Chondrocyte (in vitro differentiated cells): ENCODE results near the gene DRD4. TPM values are rescaled to one million over a fixed set of nuclear protein-coding genes. Genes with fewer than 3 reads are reported as not detected.
A peak's percentile ranks its signal among the peaks of the same experiment; 100 is the strongest.

ENCODE experiments used
- DNase-seq: peaks from one replicate; pipeline ENCODE4 v3.0.0; 2021; ENCODE audit warnings: mixed read lengths, low spot score
- H3K27ac Mint-ChIP-seq: one replicate; pipeline ENCODE4 v1.8.0; 2021; ENCODE audit warnings: mild to moderate bottlenecking, moderate library complexity, mixed read lengths; ENCODE audit not compliant: unreplicated experiment
- H3K27me3 Mint-ChIP-seq: 2 replicates; pipeline ENCODE4 v1.8.0; 2021; ENCODE audit warnings: low read depth, mixed read lengths
- H3K36me3 Mint-ChIP-seq: 2 replicates; pipeline ENCODE4 v1.8.0; 2021; ENCODE audit warnings: low read depth, mixed read lengths
- H3K4me1 Mint-ChIP-seq: 2 replicates; pipeline ENCODE4 v1.8.0; 2021; ENCODE audit warnings: low read depth, mild to moderate bottlenecking, mixed read lengths
- H3K4me3 Mint-ChIP-seq: one replicate; pipeline ENCODE4 v1.8.0; 2021; ENCODE audit warnings: mild to moderate bottlenecking, moderate library complexity, mixed read lengths; ENCODE audit not compliant: unreplicated experiment
- H3K9me3 Mint-ChIP-seq: 2 replicates; pipeline ENCODE4 v1.8.0; 2021; ENCODE audit warnings: low read depth, mixed read lengths
- total RNA-seq: library from RNA; stranded (reverse); gene quantifications from 3 replicates; pipeline ENCODE4 v1.2.1, GENCODE V29; 2021
- TF ChIP-seq, protein P1 (sequence below): fragments of 200-600 bp; sonication (generic); IDR thresholded peaks from 2 replicates; pipeline ENCODE4 v1.5.0; 2021; ENCODE audit warnings: antibody characterized with exemption, mild to moderate bottlenecking, moderate library complexity

The DRD4 gene
- total RNA-seq, 1 donor from 2014 or later, result 0.55 TPM

GRCh38 chr11:637333-637592 is 194 bp downstream of the DRD4 start:
- Mint-ChIP-seq H3K4me1 (peaks cover 14% of the 10 kb centered on the region), H3K36me3 (no peaks in the 10 kb centered on the region), H3K27ac (no peak overlapping the region), H3K4me3 (peak overlapping the region; percentile 59), H3K27me3 (no peaks in the 10 kb centered on the region), H3K9me3 (no peaks in the 10 kb centered on the region)
- no peak for DNase-seq
- TF ChIP-seq, protein P1, sequence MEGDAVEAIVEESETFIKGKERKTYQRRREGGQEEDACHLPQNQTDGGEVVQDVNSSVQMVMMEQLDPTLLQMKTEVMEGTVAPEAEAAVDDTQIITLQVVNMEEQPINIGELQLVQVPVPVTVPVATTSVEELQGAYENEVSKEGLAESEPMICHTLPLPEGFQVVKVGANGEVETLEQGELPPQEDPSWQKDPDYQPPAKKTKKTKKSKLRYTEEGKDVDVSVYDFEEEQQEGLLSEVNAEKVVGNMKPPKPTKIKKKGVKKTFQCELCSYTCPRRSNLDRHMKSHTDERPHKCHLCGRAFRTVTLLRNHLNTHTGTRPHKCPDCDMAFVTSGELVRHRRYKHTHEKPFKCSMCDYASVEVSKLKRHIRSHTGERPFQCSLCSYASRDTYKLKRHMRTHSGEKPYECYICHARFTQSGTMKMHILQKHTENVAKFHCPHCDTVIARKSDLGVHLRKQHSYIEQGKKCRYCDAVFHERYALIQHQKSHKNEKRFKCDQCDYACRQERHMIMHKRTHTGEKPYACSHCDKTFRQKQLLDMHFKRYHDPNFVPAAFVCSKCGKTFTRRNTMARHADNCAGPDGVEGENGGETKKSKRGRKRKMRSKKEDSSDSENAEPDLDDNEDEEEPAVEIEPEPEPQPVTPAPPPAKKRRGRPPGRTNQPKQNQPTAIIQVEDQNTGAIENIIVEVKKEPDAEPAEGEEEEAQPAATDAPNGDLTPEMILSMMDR, result no peak

GRCh38 chr11:637593-638521 is 788 bp downstream of the DRD4 start:
- Mint-ChIP-seq H3K27ac (peak overlapping the region; percentile 15), H3K4me3 (peak overlapping the region; percentile 59), H3K27me3 (no peaks in the 10 kb centered on the region), H3K4me1 (peaks cover 14% of the 10 kb centered on the region), H3K36me3 (no peaks in the 10 kb centered on the region), H3K9me3 (no peaks in the 10 kb centered on the region)
- TF ChIP-seq, protein P1, result peak; percentile 11
- DNase-seq, result peak; percentile 95

DNA sequence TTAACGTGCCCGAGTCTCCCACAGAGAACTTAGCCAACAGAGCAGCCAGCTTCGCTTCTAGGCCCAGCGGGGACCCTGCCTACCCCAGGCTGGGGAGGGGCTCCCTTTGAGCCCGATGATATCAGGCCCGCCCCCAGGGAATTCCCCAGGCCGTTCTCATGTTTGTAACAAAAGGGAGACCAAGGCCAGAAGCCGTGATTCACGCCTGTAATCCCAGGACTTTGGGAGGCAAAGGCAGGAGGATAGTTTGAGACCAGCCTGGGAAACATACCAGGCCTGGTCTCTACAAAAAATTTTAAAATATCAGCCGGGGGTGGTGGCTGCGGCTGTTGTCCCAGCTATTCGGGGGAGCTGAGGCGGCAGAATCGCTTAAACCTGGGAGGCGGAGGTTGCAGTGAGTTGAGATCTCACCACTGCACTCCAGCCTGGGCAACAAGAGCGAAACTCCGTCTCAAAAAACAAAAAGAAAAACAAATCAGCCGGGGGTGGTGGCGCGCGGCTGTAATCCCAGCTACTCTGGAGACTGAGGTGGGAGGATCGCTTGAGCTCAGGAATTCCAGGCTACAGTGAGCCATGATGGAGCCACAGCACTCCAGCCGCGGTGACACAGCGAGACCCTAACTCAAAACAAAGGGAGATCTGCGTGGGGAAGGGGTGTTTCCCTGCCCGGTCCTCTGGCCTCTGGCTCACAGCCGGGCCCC is 1.7 kb downstream of the DRD4 start:
- H3K27me3 Mint-ChIP-seq, result no peaks in the 10 kb centered on the region
- no peaks in the 10 kb centered on the region for H3K9me3 Mint-ChIP-seq
- no peaks in the 10 kb centered on the region for H3K36me3 Mint-ChIP-seq
- H3K27ac Mint-ChIP-seq, result peak overlapping the region; percentile 45
- TF ChIP-seq, protein P1, result no peak
- peaks cover 14% of the 10 kb centered on the region for H3K4me1 Mint-ChIP-seq
- DNase-seq, result no peak
- no peak overlapping the region for H3K4me3 Mint-ChIP-seq

DNA sequence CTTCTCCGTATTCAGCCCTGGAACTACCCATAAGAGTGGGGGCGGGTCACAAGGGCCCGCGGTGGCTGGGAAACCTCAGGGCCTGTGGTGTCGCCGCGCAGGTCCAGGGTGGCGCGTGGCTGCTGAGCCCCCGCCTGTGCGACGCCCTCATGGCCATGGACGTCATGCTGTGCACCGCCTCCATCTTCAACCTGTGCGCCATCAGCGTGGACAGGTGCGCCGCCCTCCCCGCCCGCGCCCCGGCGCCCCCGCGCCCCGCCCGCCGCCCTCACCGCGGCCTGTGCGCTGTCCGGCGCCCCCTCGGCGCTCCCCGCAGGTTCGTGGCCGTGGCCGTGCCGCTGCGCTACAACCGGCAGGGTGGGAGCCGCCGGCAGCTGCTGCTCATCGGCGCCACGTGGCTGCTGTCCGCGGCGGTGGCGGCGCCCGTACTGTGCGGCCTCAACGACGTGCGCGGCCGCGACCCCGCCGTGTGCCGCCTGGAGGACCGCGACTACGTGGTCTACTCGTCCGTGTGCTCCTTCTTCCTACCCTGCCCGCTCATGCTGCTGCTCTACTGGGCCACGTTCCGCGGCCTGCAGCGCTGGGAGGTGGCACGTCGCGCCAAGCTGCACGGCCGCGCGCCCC is 2.4 kb downstream of the DRD4 start:
- no peak for DNase-seq
- TF ChIP-seq, protein P1, result no peak
- Mint-ChIP-seq H3K36me3 (peaks cover 2% of the 10 kb centered on the region), H3K27ac (no peak overlapping the region), H3K4me1 (peaks cover 14% of the 10 kb centered on the region), H3K27me3 (no peaks in the 10 kb centered on the region), H3K4me3 (no peak overlapping the region), H3K9me3 (no peaks in the 10 kb centered on the region)

- TF ChIP-seq, protein P1, result no peak
- Mint-ChIP-seq H3K4me1 (peaks cover 14% of the 10 kb centered on the region), H3K27me3 (no peaks in the 10 kb centered on the region), H3K27ac (peak overlapping the region; percentile 41), H3K9me3 (no peaks in the 10 kb centered on the region), H3K4me3 (no peak overlapping the region), H3K36me3 (peaks cover 2% of the 10 kb centered on the region)
- no peak for DNase-seq
Observed at GRCh38 chr11:640021-640706, 3.1 kb downstream of the DRD4 start.
